GM19455 (cell line): Measurements from ENCODE around the gene GARS1.
A peak's percentile ranks its signal among the peaks of the same experiment; 100 is the strongest.
"Not testable (repeated sequence)": the region's sequence is repeated elsewhere in the genome, so short reads cannot be mapped to it uniquely, and the experiment has no call there.

Experiments used
- ATAC-seq: cut with Tn5 transposase; IDR thresholded peaks from one replicate; pipeline ENCODE4 v1.9.1; 2021; ENCODE audit not compliant: unreplicated experiment

The GARS1 gene

DNA sequence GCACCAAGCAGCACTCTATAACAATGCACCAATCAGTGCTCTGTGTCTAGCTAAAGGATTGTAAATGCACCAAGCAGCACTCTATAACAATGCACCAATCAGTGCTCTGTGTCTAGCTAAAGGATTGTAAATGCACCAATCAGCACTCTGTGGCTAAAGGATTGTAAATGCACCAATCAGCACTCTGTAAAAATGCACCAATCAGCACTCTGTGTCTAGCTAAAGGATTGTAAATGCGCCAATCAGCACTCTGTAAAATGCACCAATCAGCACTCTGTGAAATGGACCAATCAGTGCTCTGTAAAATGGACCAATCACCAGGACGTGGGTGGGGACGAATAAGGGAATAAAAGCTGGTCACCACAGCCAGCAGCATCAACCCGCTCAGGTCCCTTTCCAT lies 24.4 kb upstream of the GARS1 start:
- not testable (repeated sequence) for ATAC-seq

DNA sequence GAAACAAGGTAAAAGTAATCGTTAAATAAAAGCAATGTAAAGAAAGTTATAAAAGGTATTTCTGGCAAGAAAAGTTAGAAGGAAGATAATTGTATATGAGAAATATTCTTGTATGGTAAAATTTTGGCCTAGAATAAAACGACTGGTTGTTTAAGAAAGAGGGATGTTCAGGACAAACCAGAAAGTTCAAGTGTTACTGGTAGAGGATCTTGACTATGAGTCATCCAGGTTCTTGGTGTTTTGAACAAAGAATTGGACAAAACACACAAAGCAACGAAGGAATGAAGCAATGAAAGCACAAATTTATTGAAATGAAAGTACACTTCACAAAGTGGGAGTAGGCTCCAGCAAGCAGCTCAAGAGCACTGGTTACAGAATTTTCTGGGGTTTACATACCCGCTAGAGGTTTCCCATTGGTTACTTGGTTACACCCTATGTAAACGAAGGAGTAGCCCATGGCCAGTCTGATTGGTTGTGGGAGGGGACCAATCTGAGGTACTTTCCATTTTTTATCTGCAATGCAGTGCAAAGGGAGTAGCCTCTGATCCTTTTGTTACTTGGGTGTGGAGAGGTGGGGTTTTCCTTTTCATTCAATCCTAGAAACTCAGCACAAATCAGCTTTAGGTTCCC lies 22.4 kb upstream of the GARS1 start:
- ATAC-seq: no peak

DNA sequence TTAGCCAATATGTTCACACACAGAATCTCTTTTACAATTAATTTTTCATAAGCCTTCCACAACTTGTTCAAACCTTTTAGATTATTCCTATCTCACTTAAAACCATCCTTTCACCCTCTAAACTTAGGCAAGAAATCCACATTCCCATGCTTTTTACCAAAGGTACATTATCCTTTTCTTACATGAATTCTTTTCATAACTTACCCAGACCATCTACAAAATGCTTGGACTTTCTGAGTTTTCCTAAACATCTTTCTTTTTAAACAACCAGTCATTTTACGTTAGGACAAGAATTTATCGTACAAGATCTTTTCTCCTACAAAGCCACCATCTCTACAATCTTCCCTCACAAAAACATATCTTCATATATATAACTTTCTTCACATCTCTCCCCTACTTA lies 18.8 kb upstream of the GARS1 start:
- ATAC-seq: no peak

DNA sequence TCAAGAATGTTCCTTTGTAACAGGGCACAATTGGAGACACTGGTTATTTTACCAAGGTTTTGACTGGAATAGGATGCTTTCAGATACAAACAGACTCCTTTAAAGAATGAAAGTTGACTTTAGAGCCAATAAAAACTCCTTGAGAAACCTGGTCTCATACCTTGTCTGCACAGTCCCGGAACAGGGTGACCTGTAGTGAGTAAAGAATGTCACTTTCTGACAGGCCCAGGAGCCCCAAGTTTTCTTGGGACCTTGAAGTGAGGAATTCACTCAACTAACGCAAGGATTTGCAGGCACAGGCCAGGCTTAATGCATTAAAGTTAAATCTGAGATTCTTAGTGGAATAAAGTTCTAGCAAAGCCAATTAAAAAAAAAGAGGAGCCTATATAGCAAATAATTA lies 11.5 kb upstream of the GARS1 start:
- ATAC-seq: no peak

- no peak for ATAC-seq
These were observed 10.3 kb upstream of the GARS1 start for GRCh38 chr7:30584415-30584814.

DNA sequence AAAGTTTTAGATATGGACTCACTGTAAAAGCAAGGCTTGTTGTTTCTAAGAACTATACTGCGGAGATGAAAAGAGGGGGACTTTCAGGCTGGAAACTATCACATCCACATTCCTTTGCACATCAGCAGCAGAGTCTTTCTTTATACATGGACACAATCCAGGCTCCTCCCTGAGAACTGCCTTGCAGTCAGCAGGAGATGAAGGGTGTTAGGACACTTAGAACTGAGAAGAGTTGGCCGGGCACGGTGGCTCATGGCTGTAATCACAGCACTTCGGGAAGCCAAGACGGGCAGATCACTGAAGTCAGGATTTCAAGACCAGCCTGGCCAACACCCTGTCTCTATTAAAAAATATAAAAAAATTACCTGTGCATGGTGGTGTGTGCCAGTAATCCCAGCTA lies 9.7 kb upstream of the GARS1 start:
- no peak for ATAC-seq

- ATAC-seq: no peak
These were observed 9.0 kb upstream of the GARS1 start for GRCh38 chr7:30585675-30586074.

- not testable (repeated sequence) for ATAC-seq
These were observed 7.1 kb upstream of the GARS1 start for GRCh38 chr7:30587547-30587946.

GRCh38 chr7:30589111-30589510 lies 5.6 kb upstream of the GARS1 start:
- ATAC-seq: no peak

DNA sequence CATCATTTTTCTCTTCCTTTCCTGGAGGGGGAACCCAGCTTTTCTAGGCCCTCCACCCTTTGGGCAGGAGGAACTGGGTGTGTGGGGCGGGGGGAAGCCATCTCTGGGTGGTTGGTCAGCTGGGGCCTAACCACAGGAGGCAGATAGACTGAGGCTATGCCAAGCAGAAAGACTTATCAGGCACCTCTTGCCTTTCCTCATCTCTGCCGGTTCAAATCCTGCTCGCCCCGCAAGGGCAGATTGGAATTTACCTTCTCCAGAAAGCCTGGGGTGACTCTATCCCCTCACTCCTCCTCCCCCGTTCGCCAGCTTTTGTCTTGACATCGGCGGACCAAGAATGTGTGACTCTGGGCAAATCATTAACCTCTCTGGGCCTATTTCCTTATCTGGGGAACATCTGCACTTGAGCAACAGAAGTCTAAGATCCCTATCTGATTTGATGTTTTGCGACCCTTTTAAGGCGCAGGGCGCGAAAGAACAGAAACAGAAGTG lies 584 bp upstream of the GARS1 start:
- ATAC-seq: peak; percentile 41

DNA sequence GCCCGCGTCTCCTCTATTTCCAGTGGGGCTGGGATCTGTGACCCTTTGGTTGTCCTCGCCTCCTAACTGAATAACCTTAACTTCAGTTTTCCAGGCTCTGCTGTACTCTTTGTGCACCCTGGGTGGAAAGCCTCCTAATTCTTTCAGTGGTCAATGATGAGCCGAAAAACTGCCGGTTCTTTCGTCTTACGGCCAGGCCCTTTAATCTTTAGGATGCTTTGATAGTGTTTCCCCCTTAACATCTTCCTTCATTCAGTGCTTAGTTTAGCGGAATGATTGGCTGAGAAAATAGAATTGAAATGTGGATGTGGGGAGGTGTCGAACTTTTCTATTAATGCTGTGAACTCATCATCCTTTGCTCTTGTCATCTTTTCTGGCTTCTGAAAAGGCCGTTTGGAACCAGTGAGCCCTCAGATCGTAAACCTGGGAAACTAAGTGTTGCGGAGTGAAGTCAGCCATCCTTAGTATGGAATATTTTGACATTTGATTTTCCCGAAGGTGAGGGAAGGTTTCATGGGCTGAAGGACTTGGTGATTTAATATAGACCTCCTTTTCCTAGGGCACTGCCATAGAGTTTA lies 847 bp downstream of the GARS1 start:
- ATAC-seq: no peak

- no peak for ATAC-seq
These were observed 1.4 kb downstream of the GARS1 start for GRCh38 chr7:30596014-30596641.

- no peak for ATAC-seq
These were observed 2.0 kb downstream of the GARS1 start for GRCh38 chr7:30596721-30597120.

- no peak for ATAC-seq
These were observed 3.6 kb downstream of the GARS1 start for GRCh38 chr7:30598121-30598876.

DNA sequence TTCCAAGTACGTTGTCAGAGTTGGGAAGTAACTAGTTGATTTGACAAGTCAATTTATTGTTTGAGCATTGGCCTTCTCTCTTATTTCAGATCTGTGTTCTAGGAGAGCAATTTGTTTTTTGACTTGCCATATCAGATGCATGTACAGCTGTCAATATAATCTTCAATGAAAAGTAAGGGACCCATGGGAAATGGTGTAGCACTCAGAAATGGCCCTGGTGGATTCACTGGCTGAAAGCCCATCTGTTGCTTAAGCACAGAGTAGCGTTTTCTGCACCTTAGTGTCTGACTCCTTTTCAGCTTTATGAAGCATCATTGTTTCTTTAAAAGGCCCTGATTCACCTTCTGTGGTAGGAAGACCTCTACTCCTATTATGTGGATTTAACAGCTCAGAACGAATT lies 10.2 kb downstream of the GARS1 start:
- no peak for ATAC-seq

GRCh38 chr7:30605832-30606231 lies 11.2 kb downstream of the GARS1 start:
- ATAC-seq: no peak

DNA sequence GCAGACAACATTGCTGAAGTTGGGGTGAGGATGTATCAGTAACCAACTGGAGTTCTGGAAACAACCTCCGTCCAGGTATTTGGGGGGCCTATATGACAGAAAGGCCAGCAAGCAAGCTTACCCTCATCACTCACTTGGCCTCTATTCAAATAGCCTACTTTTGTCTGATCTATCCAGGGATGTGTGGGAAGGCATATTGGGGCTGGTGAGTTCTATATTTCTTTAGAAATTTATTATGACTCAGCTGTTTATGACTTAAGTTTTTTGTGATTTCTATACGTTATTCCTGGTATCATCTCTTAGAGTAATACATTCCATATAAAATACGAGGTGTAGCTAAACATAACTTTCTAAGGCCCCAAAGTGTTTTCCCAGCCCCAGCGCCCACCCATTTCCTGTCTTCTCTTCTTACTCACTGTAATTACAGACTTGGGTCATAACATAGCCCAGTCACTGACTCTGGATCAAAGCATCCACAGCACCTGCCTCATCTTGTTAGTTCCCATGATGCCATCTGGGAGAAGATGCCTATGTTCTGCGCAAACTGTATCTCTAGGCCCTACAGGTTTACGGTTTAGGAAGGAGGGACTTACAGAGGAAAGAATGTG lies 18.1 kb downstream of the GARS1 start:
- no peak for ATAC-seq

DNA sequence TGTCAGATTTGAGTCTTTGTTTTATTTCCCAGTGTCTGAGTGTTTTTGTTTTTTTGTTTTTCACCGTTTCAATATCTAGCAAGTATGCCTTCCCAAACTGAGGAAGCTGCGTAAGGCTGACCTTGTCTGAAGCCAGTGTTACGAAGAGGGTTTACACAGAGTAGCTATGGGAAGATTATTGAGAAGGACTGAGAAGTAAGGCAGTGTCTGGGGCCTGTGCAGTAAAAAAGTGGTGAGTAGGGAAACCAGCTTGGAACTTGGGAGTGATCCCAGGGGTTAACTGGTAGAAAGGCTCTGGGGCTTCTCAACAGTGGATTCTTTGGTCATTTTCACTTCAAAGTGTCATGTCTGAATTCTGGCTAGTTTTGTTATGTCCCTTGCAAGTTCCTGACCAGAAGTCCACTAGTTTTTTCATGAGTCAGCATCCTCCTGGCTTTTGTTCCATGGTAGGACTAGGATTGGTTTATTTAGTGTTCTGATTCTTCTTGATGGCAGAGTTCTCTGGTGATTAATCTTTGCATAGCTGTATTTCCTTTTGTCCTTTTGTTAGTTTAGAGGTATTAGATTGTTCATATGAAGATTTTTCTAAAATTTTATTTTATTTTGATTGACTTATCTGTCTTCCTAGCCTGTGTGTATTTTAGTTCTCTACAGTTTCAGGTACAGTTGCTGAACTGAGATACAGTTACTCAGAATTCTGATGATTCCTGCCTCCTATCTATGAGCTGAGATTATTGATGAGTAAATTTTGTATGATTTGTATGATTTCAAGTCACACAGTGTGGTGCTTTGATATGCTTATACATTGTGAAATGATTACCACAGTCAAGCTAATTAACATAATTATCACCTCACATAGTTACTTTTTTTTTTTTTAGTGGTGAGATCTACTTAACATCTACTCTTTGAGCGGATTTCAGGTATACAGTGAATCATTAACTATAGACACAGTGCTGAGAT lies 19.0 kb downstream of the GARS1 start:
- ATAC-seq: no peak

- ATAC-seq: no peak
These were observed 21.6 kb downstream of the GARS1 start for GRCh38 chr7:30616318-30616717.

- no peak for ATAC-seq
These were observed 22.7 kb downstream of the GARS1 start for GRCh38 chr7:30617359-30617758.
